ENCODE measurements around the gene PITHD1.

- TF ChIP-seq EP300 (IDR thresholded peaks at IDR 0.05; ENCODE audit: borderline replicate concordance in 1 of 2, control insufficient read depth in 1 of 2, low read depth in 2 of 2, low read length in 2 of 2) = no peak
- TF ChIP-seq POLR2A (IDR thresholded peaks at IDR 0.05; ENCODE audit: low read depth, low read length) = no peak
- TF ChIP-seq POLR2AphosphoS2 (IDR thresholded peaks at IDR 0.05; ENCODE audit: low read depth, low read length) = no peak
- TF ChIP-seq SIN3A (IDR thresholded peaks at IDR 0.05; ENCODE audit: low read depth, low read length) = no peak
- no peak for TF ChIP-seq POLR2AphosphoS5 (IDR thresholded peaks at IDR 0.05; ENCODE audit: low read length)
- no peak for TF ChIP-seq REST (IDR thresholded peaks at IDR 0.05; ENCODE audit: low read depth, low read length)
- peak in 2 of 3 experiments; percentile 3 to 23; a peak in 2 of 6 replicates for TF ChIP-seq CTCF (IDR thresholded peaks at IDR 0.05 in 2 of 3, conservative IDR thresholded peaks at IDR 0.05 in 1 of 3; ENCODE audit: control insufficient read depth in 2 of 3, extremely low read depth in 1 of 3, insufficient read depth in 1 of 3, low read depth in 3 of 3, low read length in 3 of 3)
- no peak for TF ChIP-seq SMAD5 (IDR thresholded peaks at IDR 0.05; ENCODE audit: low read depth)
- no peak for TF ChIP-seq EZH2 (IDR thresholded peaks at IDR 0.05; ENCODE audit: borderline replicate concordance, control insufficient read depth, low read depth, low read length)
Measured at GRCh38 chr1:23804183-23804835, 26.1 kb downstream of the PITHD1 start.

Data from GM12878 (cell line).